ENCODE data around the gene SELE. TPM values are rescaled to one million over a fixed set of nuclear protein-coding genes. Genes with fewer than 3 reads are reported as not detected.

Gene SELE
- total and polyA plus RNA-seq, 2 donors from 2014 or later: 0.92 to 4.5 TPM

GRCh38 chr1:169696273-169697100, 37.4 kb downstream of the SELE start:
- DNase-seq: no peak
- no peak overlapping the region for H3K4me3 ChIP-seq (ENCODE audit: low read length in 3 of 3)
- no peak for FAIRE-seq
- no peak overlapping the region for H3K27ac ChIP-seq (ENCODE audit: low read depth in 2 of 2, low read length in 2 of 2)
- H3K4me1 ChIP-seq (ENCODE audit: control insufficient read depth in 2 of 3, insufficient read depth in 2 of 3, low read depth in 1 of 3, low read length in 3 of 3): no peaks in the 10 kb centered on the region
- no peaks in the 10 kb centered on the region for H3K27me3 ChIP-seq (ENCODE audit: control insufficient read depth, insufficient read depth, low read length)
- H3K36me3 ChIP-seq (ENCODE audit: control insufficient read depth in 2 of 3, insufficient read depth in 3 of 3, low read length in 3 of 3): no peaks in the 10 kb centered on the region
- TF ChIP-seq, protein P1, sequence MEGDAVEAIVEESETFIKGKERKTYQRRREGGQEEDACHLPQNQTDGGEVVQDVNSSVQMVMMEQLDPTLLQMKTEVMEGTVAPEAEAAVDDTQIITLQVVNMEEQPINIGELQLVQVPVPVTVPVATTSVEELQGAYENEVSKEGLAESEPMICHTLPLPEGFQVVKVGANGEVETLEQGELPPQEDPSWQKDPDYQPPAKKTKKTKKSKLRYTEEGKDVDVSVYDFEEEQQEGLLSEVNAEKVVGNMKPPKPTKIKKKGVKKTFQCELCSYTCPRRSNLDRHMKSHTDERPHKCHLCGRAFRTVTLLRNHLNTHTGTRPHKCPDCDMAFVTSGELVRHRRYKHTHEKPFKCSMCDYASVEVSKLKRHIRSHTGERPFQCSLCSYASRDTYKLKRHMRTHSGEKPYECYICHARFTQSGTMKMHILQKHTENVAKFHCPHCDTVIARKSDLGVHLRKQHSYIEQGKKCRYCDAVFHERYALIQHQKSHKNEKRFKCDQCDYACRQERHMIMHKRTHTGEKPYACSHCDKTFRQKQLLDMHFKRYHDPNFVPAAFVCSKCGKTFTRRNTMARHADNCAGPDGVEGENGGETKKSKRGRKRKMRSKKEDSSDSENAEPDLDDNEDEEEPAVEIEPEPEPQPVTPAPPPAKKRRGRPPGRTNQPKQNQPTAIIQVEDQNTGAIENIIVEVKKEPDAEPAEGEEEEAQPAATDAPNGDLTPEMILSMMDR (IDR thresholded peaks at IDR 0.05; ENCODE audit: borderline replicate concordance, extremely low read depth, insufficient read depth): no peak
- no peaks in the 10 kb centered on the region for H3K9me3 ChIP-seq (ENCODE audit: control insufficient read depth in 2 of 3, insufficient read depth in 1 of 3, low read length in 3 of 3)
- intact Hi-C loops (cut with DNase I): loop anchor here (10.0 kb wide), 1 partner anchor 92 kb away; no protein-coding TSS in a partner anchor
- no peak overlapping the region for H3K9ac ChIP-seq (ENCODE audit: low read length in 3 of 3)

DNA sequence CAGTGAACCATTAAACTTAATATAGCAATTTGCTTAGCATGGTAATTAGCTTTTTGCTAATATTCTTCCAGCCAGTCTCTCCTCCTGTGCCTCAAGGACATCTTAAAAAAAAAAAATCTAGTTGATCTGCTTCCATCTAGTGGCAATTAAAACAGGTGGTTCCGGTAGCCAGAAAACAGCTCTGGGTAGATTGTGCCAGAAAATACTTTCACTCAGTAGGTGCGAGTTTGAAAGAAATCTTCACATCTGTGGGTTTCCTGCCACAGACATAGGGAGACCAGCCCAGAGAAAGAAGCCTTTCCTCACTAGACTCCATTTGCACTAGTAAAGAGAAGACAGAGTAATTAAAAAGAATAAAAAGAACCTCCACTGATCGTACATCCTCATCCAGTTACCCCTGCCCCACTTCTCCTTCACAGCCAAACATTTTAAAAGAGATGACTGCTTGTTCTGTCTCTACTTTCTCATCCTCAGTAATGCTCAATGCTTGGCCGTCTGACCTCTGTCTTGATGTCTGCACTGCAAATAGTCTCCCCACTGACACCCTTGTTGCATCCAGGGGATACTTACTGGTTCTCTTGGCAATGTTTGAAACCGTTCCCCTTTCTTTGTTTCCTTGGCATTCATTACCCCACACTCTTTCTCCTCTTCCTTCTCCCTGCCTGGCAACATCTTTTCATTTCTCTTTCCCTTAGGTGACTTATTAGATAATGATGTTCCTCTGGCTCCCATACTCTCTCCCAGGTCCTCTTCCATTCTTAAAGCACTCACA, 39.4 kb downstream of the SELE start:
- H3K27ac ChIP-seq (ENCODE audit: low read depth in 2 of 2, low read length in 2 of 2): no peak overlapping the region
- no peak for FAIRE-seq

GRCh38 chr1:169692756-169693460, 41.0 kb downstream of the SELE start:
- H3K4me3 ChIP-seq (ENCODE audit: low read length in 3 of 3): no peak overlapping the region
- no peaks in the 10 kb centered on the region for H3K9me3 ChIP-seq (ENCODE audit: control insufficient read depth in 2 of 3, insufficient read depth in 1 of 3, low read length in 3 of 3)
- no peaks in the 10 kb centered on the region for H3K4me1 ChIP-seq (ENCODE audit: control insufficient read depth in 2 of 3, insufficient read depth in 2 of 3, low read depth in 1 of 3, low read length in 3 of 3)
- intact Hi-C loops (cut with DNase I): loop anchor here (10.0 kb wide), 1 partner anchor 88 kb away; no protein-coding TSS in a partner anchor
- H3K9ac ChIP-seq (ENCODE audit: low read length in 3 of 3): no peak overlapping the region
- TF ChIP-seq, protein P1 (IDR thresholded peaks at IDR 0.05; ENCODE audit: borderline replicate concordance, extremely low read depth, insufficient read depth): no peak
- DNase-seq (no peak), FAIRE-seq (no peak)
- no peaks in the 10 kb centered on the region for H3K36me3 ChIP-seq (ENCODE audit: control insufficient read depth in 2 of 3, insufficient read depth in 3 of 3, low read length in 3 of 3)
- no peak overlapping the region for H3K27ac ChIP-seq (ENCODE audit: low read depth in 2 of 2, low read length in 2 of 2)
- H3K27me3 ChIP-seq (ENCODE audit: control insufficient read depth, insufficient read depth, low read length): no peaks in the 10 kb centered on the region

More for the DNA sequence above, 39.4 kb downstream of the SELE start:
- H3K9me3 ChIP-seq (ENCODE audit: control insufficient read depth in 2 of 3, insufficient read depth in 1 of 3, low read length in 3 of 3): no peaks in the 10 kb centered on the region
- TF ChIP-seq, protein P1 (IDR thresholded peaks at IDR 0.05; ENCODE audit: borderline replicate concordance, extremely low read depth, insufficient read depth): no peak
- no peaks in the 10 kb centered on the region for H3K36me3 ChIP-seq (ENCODE audit: control insufficient read depth in 2 of 3, insufficient read depth in 3 of 3, low read length in 3 of 3)
- intact Hi-C loops (cut with DNase I): loop anchor here (10.0 kb wide), 1 partner anchor 90 kb away; no protein-coding TSS in a partner anchor
- H3K4me3 ChIP-seq (ENCODE audit: low read length in 3 of 3): no peak overlapping the region
- no peaks in the 10 kb centered on the region for H3K4me1 ChIP-seq (ENCODE audit: control insufficient read depth in 2 of 3, insufficient read depth in 2 of 3, low read depth in 1 of 3, low read length in 3 of 3)
- no peaks in the 10 kb centered on the region for H3K27me3 ChIP-seq (ENCODE audit: control insufficient read depth, insufficient read depth, low read length)
- no peak for DNase-seq
- no peak overlapping the region for H3K9ac ChIP-seq (ENCODE audit: low read length in 3 of 3)

Measured in kidney (tissue), 14 donors.